BLaER1 treated with 17β-estradiol and CSF1 and Interleukin-3, amounts not matched to agents 10 nM and 100 nM (cell line): ENCODE measurements around the gene SLC6A3.
A peak's percentile ranks its signal among the peaks of the same experiment; 100 is the strongest.

Experiments
- H3K27ac ChIP-seq, 11 experiments: shearing (Covaris generic); formaldehyde crosslinking; 2 replicates each; pipeline ENCODE4 v1.8.1; 2022
- H3K27me3 ChIP-seq, 11 experiments: shearing (Covaris generic); formaldehyde crosslinking; 2 replicates each; pipeline ENCODE4 v1.8.1; 2022
- H3K36me3 ChIP-seq, 11 experiments: shearing (Covaris generic); formaldehyde crosslinking; 2 replicates each; pipeline ENCODE4 v1.8.1; 2022
- H3K4me1 ChIP-seq, 10 experiments: shearing (Covaris generic); formaldehyde crosslinking; 2 replicates each; pipeline ENCODE4 v1.8.1; 2022
- H3K4me2 ChIP-seq, 11 experiments: shearing (Covaris generic); formaldehyde crosslinking; 2 replicates each; pipeline ENCODE4 v1.8.1; 2022
- H3K4me3 ChIP-seq, 10 experiments: shearing (Covaris generic); formaldehyde crosslinking; 2 replicates each; pipeline ENCODE4 v1.8.1; 2022
- H3K9ac ChIP-seq, 11 experiments: shearing (Covaris generic); formaldehyde crosslinking; 2 replicates each; pipeline ENCODE4 v1.8.1; 2022
- H3K9me3 ChIP-seq, 11 experiments: shearing (Covaris generic); formaldehyde crosslinking; replicated peaks in 1 of 11; 2 replicates each; pipeline ENCODE4 v1.8.1; 2022
- H4K20me1 ChIP-seq, 11 experiments: shearing (Covaris generic); formaldehyde crosslinking; 2 replicates each; pipeline ENCODE4 v1.8.1; 2022
- Cebpa-rat ChIP-seq, 11 experiments: shearing (Covaris generic); IDR thresholded peaks; 2 replicates each; pipeline ENCODE4 v1.8.1; 2022

SLC6A3 gene

GRCh38 chr5:1443991-1444360 lies 1.3 kb downstream of the SLC6A3 start:
- H3K9me3 ChIP-seq, result peaks cover 9 to 32% (median 20%) of the 10 kb centered on the region in 11 experiments; a peak in 21 of 22 replicates
- no peak for TF ChIP-seq Cebpa-rat (IDR thresholded peaks at IDR 0.05)
- no peak overlapping the region for H3K4me3 ChIP-seq
- H4K20me1 ChIP-seq, result peaks cover 0 to 6% (median 0%) of the 10 kb centered on the region in 11 experiments; a peak in 3 of 22 replicates
- H3K9ac ChIP-seq, result no peak overlapping the region
- no peaks in the 10 kb centered on the region for H3K36me3 ChIP-seq
- peaks cover 0 to 36% (median 20%) of the 10 kb centered on the region in 10 experiments; a peak in 17 of 20 replicates for H3K4me1 ChIP-seq
- H3K27me3 ChIP-seq, result peaks cover 50 to 66% (median 60%) of the 10 kb centered on the region in 11 experiments
- H3K27ac ChIP-seq, result no peak overlapping the region
- H3K4me2 ChIP-seq, result peak overlapping the region in 4 of 11 experiments; percentile 34 to 40 (median 38); a peak in 4 of 22 replicates

GRCh38 chr5:1443171-1443570 lies 2.1 kb downstream of the SLC6A3 start:
- H3K4me3 ChIP-seq, result no peak overlapping the region
- peak overlapping the region in 7 of 11 experiments; percentile 16 to 40 (median 34); a peak in 7 of 22 replicates for H3K4me2 ChIP-seq

GRCh38 chr5:1442222-1443145 lies 2.8 kb downstream of the SLC6A3 start:
- H3K4me1 ChIP-seq, result peaks cover 3 to 29% (median 12%) of the 10 kb centered on the region in 10 experiments

More at GRCh38 chr5:1443171-1443570, 2.1 kb downstream of the SLC6A3 start:
- peaks cover 9 to 32% (median 20%) of the 10 kb centered on the region in 11 experiments; a peak in 21 of 22 replicates for H3K9me3 ChIP-seq
- H3K27me3 ChIP-seq, result peaks cover 50 to 61% (median 57%) of the 10 kb centered on the region in 11 experiments
- H3K4me1 ChIP-seq, result peaks cover 0 to 29% (median 13%) of the 10 kb centered on the region in 10 experiments; a peak in 17 of 20 replicates
- no peak overlapping the region for H3K9ac ChIP-seq
- H4K20me1 ChIP-seq, result peaks cover 0 to 5% (median 0%) of the 10 kb centered on the region in 11 experiments; a peak in 3 of 22 replicates
- TF ChIP-seq Cebpa-rat (IDR thresholded peaks at IDR 0.05), result no peak
- no peaks in the 10 kb centered on the region for H3K36me3 ChIP-seq
- H3K27ac ChIP-seq, result no peak overlapping the region

GRCh38 chr5:1441166-1441865 lies 3.9 kb downstream of the SLC6A3 start:
- H3K36me3 ChIP-seq, result no peaks in the 10 kb centered on the region
- peaks cover 9 to 25% (median 20%) of the 10 kb centered on the region in 11 experiments; a peak in 21 of 22 replicates for H3K9me3 ChIP-seq
- no peak overlapping the region for H3K27ac ChIP-seq
- H4K20me1 ChIP-seq, result no peaks in the 10 kb centered on the region; a peak in 2 of 22 replicates
- H3K4me1 ChIP-seq, result peaks cover 7 to 35% (median 18%) of the 10 kb centered on the region in 10 experiments
- H3K27me3 ChIP-seq, result peaks cover 36 to 43% (median 39%) of the 10 kb centered on the region in 11 experiments
- no peak overlapping the region for H3K4me3 ChIP-seq
- no peak overlapping the region for H3K4me2 ChIP-seq
- no peak for TF ChIP-seq Cebpa-rat (IDR thresholded peaks at IDR 0.05)
- no peak overlapping the region for H3K9ac ChIP-seq

More at GRCh38 chr5:1442222-1443145, 2.8 kb downstream of the SLC6A3 start:
- Histone ChIP-seq H3K36me3 (no peaks in the 10 kb centered on the region), H3K27me3 (peaks cover 46 to 55% (median 50%) of the 10 kb centered on the region in 11 experiments), H3K4me3 (no peak overlapping the region), H3K4me2 (peak overlapping the region in 3 of 11 experiments; percentile 34 to 39 (median 38); a peak in 6 of 22 replicates), H3K9me3 (peaks cover 9 to 32% (median 20%) of the 10 kb centered on the region in 11 experiments; a peak in 21 of 22 replicates), H3K27ac (no peak overlapping the region), H3K9ac (no peak overlapping the region), H4K20me1 (no peaks in the 10 kb centered on the region; a peak in 2 of 22 replicates)
- TF ChIP-seq Cebpa-rat (IDR thresholded peaks at IDR 0.05), result no peak

GRCh38 chr5:1440098-1440493 lies 5.1 kb downstream of the SLC6A3 start:
- Histone ChIP-seq H3K9me3 (peaks cover 0 to 13% (median 9%) of the 10 kb centered on the region in 11 experiments; a peak in 17 of 22 replicates), H3K9ac (no peak overlapping the region), H3K36me3 (no peaks in the 10 kb centered on the region), H3K27me3 (peaks cover 24 to 31% (median 27%) of the 10 kb centered on the region in 11 experiments), H3K4me2 (no peak overlapping the region), H4K20me1 (no peaks in the 10 kb centered on the region; a peak in 2 of 22 replicates), H3K4me3 (no peak overlapping the region), H3K27ac (no peak overlapping the region), H3K4me1 (peaks cover 7 to 35% (median 18%) of the 10 kb centered on the region in 10 experiments)
- no peak for TF ChIP-seq Cebpa-rat (IDR thresholded peaks at IDR 0.05)

- Histone ChIP-seq H3K27ac (no peak overlapping the region), H3K4me3 (no peak overlapping the region), H3K9ac (no peak overlapping the region), H3K9me3 (peaks cover 0 to 8% (median 3%) of the 10 kb centered on the region in 11 experiments; a peak in 16 of 22 replicates), H3K27me3 (peaks cover 18 to 25% (median 22%) of the 10 kb centered on the region in 11 experiments), H4K20me1 (no peaks in the 10 kb centered on the region; a peak in 2 of 22 replicates), H3K36me3 (no peaks in the 10 kb centered on the region), H3K4me1 (peaks cover 7 to 35% (median 18%) of the 10 kb centered on the region in 10 experiments), H3K4me2 (no peak overlapping the region)
- TF ChIP-seq Cebpa-rat (IDR thresholded peaks at IDR 0.05), result no peak
Measured at GRCh38 chr5:1439388-1440097, 5.7 kb downstream of the SLC6A3 start.

GRCh38 chr5:1438871-1439270 lies 6.4 kb downstream of the SLC6A3 start:
- TF ChIP-seq Cebpa-rat (IDR thresholded peaks at IDR 0.05), result no peak
- Histone ChIP-seq H3K9me3 (peaks cover 2 to 10% (median 4%) of the 10 kb centered on the region in 11 experiments; a peak in 17 of 22 replicates), H3K9ac (no peak overlapping the region), H3K36me3 (no peaks in the 10 kb centered on the region), H4K20me1 (no peaks in the 10 kb centered on the region), H3K4me3 (no peak overlapping the region), H3K4me2 (no peak overlapping the region), H3K27me3 (peaks cover 11 to 18% (median 15%) of the 10 kb centered on the region in 11 experiments), H3K27ac (no peak overlapping the region), H3K4me1 (peaks cover 7 to 29% (median 18%) of the 10 kb centered on the region in 10 experiments)
